Central memory CD8-positive, alpha-beta T cell (primary cell): ENCODE measurements around the gene PNPLA7.
"Not testable (repeated sequence)": the region's sequence is repeated elsewhere in the genome, so short reads cannot be mapped to it uniquely, and the experiment has no call there.

Experiments
- ATAC-seq: fragments of 150-1000 bp; cut with Tn5 transposase; replicated peaks from 2 replicates; pipeline ENCODE4 v1.10.0; 2022; ENCODE audit warnings: mild to moderate bottlenecking, moderate FRiP score, moderate number of reproducible peaks; ENCODE audit not compliant: poor library complexity, severe bottlenecking; ENCODE audit errors: extremely low read depth
- DNase-seq, 2 donors: peaks; one replicate each; pipeline ENCODE4 v3.0.0; 2021; ENCODE audit warnings: low spot score in 2 of 2
- H3K27ac Mint-ChIP-seq: one replicate; pipeline ENCODE4 v1.8.0; 2022; ENCODE audit warnings: low read depth, mild to moderate bottlenecking, moderate library complexity, mixed read lengths
- H3K27me3 Mint-ChIP-seq: one replicate; pipeline ENCODE4 v1.8.0; 2022; ENCODE audit warnings: mixed read lengths
- H3K36me3 Mint-ChIP-seq: one replicate; pipeline ENCODE4 v1.8.0; 2022; ENCODE audit warnings: mild to moderate bottlenecking, moderate library complexity, mixed read lengths; ENCODE audit not compliant: insufficient read depth
- H3K4me1 Mint-ChIP-seq: one replicate; pipeline ENCODE4 v1.8.0; 2022; ENCODE audit warnings: mixed read lengths
- H3K4me3 Mint-ChIP-seq: one replicate; pipeline ENCODE4 v1.8.0; 2022; ENCODE audit warnings: mild to moderate bottlenecking, moderate library complexity, mixed read lengths
- H3K9me3 Mint-ChIP-seq: one replicate; pipeline ENCODE4 v1.8.0; 2022; ENCODE audit warnings: mixed read lengths

The PNPLA7 gene

GRCh38 chr9:137569609-137570203, 19.5 kb upstream of the PNPLA7 start:
- Mint-ChIP-seq H3K27me3 (no peaks in the 10 kb centered on the region), H3K4me1 (peaks cover 26% of the 10 kb centered on the region)

GRCh38 chr9:137568445-137568844, 18.2 kb upstream of the PNPLA7 start:
- not testable (repeated sequence) for H3K4me3 Mint-ChIP-seq, H3K9me3 Mint-ChIP-seq, H3K27me3 Mint-ChIP-seq, DNase-seq, ATAC-seq
- Mint-ChIP-seq H3K36me3 (peaks cover 25% of the 10 kb centered on the region), H3K4me1 (peaks cover 30% of the 10 kb centered on the region), H3K27ac (peak overlapping the region; percentile 35)

More at GRCh38 chr9:137569609-137570203, 19.5 kb upstream of the PNPLA7 start:
- ATAC-seq (no peak), DNase-seq (no peak)
- H3K27ac Mint-ChIP-seq: no peak overlapping the region
- peaks cover 29% of the 10 kb centered on the region for H3K36me3 Mint-ChIP-seq
- no peak overlapping the region for H3K4me3 Mint-ChIP-seq
- no peaks in the 10 kb centered on the region for H3K9me3 Mint-ChIP-seq

GRCh38 chr9:137564817-137565411, 14.7 kb upstream of the PNPLA7 start:
- ATAC-seq (no peak), DNase-seq (no peak)
- Mint-ChIP-seq H3K27ac (peak overlapping the region; percentile 86), H3K4me1 (peaks cover 15% of the 10 kb centered on the region), H3K27me3 (no peaks in the 10 kb centered on the region), H3K9me3 (no peaks in the 10 kb centered on the region), H3K36me3 (peaks cover 21% of the 10 kb centered on the region), H3K4me3 (no peak overlapping the region)

- H3K4me1 Mint-ChIP-seq: peaks cover 15% of the 10 kb centered on the region
- ATAC-seq (no peak), DNase-seq (no peak)
- no peaks in the 10 kb centered on the region for H3K27me3 Mint-ChIP-seq
- H3K36me3 Mint-ChIP-seq: peaks cover 25% of the 10 kb centered on the region
- no peak overlapping the region for H3K4me3 Mint-ChIP-seq
- no peaks in the 10 kb centered on the region for H3K9me3 Mint-ChIP-seq
- peak overlapping the region; percentile 86 for H3K27ac Mint-ChIP-seq
Measured at GRCh38 chr9:137564134-137564533, 13.9 kb upstream of the PNPLA7 start.

- Mint-ChIP-seq H3K9me3 (no peaks in the 10 kb centered on the region), H3K27me3 (no peaks in the 10 kb centered on the region), H3K4me1 (no peaks in the 10 kb centered on the region), H3K4me3 (no peak overlapping the region), H3K36me3 (peaks cover 37% of the 10 kb centered on the region), H3K27ac (no peak overlapping the region)
- ATAC-seq (no peak), DNase-seq (no peak)
Measured at GRCh38 chr9:137558127-137558526, 7.9 kb upstream of the PNPLA7 start.

GRCh38 chr9:137556069-137556838, 6.1 kb upstream of the PNPLA7 start:
- no peak overlapping the region for H3K4me3 Mint-ChIP-seq
- H3K27me3 Mint-ChIP-seq: no peaks in the 10 kb centered on the region
- no peak for DNase-seq
- no peaks in the 10 kb centered on the region for H3K9me3 Mint-ChIP-seq
- no peak for ATAC-seq
- no peak overlapping the region for H3K27ac Mint-ChIP-seq
- H3K36me3 Mint-ChIP-seq: peaks cover 34% of the 10 kb centered on the region
- peaks cover 6% of the 10 kb centered on the region for H3K4me1 Mint-ChIP-seq

- peaks cover 29% of the 10 kb centered on the region for H3K36me3 Mint-ChIP-seq
- no peak for DNase-seq
Measured at GRCh38 chr9:137555179-137555578, 5.0 kb upstream of the PNPLA7 start.

GRCh38 chr9:137554349-137554748, 4.1 kb upstream of the PNPLA7 start:
- no peak overlapping the region for H3K27ac Mint-ChIP-seq
- H3K27me3 Mint-ChIP-seq: no peaks in the 10 kb centered on the region
- H3K4me3 Mint-ChIP-seq: no peak overlapping the region
- H3K4me1 Mint-ChIP-seq: peaks cover 12% of the 10 kb centered on the region
- no peak for DNase-seq
- no peaks in the 10 kb centered on the region for H3K9me3 Mint-ChIP-seq
- ATAC-seq: no peak
- peaks cover 24% of the 10 kb centered on the region for H3K36me3 Mint-ChIP-seq

More at GRCh38 chr9:137555179-137555578, 5.0 kb upstream of the PNPLA7 start:
- Mint-ChIP-seq H3K4me3 (no peak overlapping the region), H3K27ac (no peak overlapping the region), H3K4me1 (peaks cover 9% of the 10 kb centered on the region), H3K27me3 (no peaks in the 10 kb centered on the region), H3K9me3 (no peaks in the 10 kb centered on the region)
- ATAC-seq: no peak

- ATAC-seq, H3K27ac Mint-ChIP-seq, H3K9me3 Mint-ChIP-seq, DNase-seq, H3K27me3 Mint-ChIP-seq, H3K4me3 Mint-ChIP-seq: not testable (repeated sequence)
- Mint-ChIP-seq H3K36me3 (peaks cover 22% of the 10 kb centered on the region), H3K4me1 (peaks cover 12% of the 10 kb centered on the region)
Measured at GRCh38 chr9:137553654-137554053, 3.5 kb upstream of the PNPLA7 start.

GRCh38 chr9:137552022-137552768, 2.0 kb upstream of the PNPLA7 start:
- Mint-ChIP-seq H3K4me1 (peaks cover 12% of the 10 kb centered on the region), H3K27ac (peak overlapping the region; percentile 77), H3K27me3 (no peaks in the 10 kb centered on the region), H3K9me3 (no peaks in the 10 kb centered on the region), H3K36me3 (peaks cover 11% of the 10 kb centered on the region), H3K4me3 (peak overlapping the region; percentile 75)
- ATAC-seq (peak; percentile 24), DNase-seq (peak in 1 of 2 donors; percentile 20)

GRCh38 chr9:137551264-137552021, 1.2 kb upstream of the PNPLA7 start, which contains the start of gene MRPL41:
Gene MRPL41 (plus strand): TSS chr9:137551879. CDS start chr9:137552082, 203 bp downstream.
- DNase-seq (peak; percentile 54 to 71), ATAC-seq (peak; percentile 84)
- Mint-ChIP-seq H3K27ac (peak within 1 kb of the TSS; percentile 77), H3K4me1 (peaks cover 12% of the 10 kb centered on the region), H3K27me3 (no peaks in the 10 kb centered on the region), H3K9me3 (no peaks in the 10 kb centered on the region), H3K4me3 (peak within 1 kb of the TSS; percentile 75), H3K36me3 (peaks cover 10% of the 10 kb centered on the region)

- ATAC-seq: peak; percentile 4
- not testable (repeated sequence) for H3K27ac Mint-ChIP-seq, H3K9me3 Mint-ChIP-seq, H3K27me3 Mint-ChIP-seq, H3K36me3 Mint-ChIP-seq, DNase-seq
- peak overlapping the region; percentile 75 for H3K4me3 Mint-ChIP-seq
- peaks cover 12% of the 10 kb centered on the region for H3K4me1 Mint-ChIP-seq
Measured at GRCh38 chr9:137550958-137551263, 709 bp upstream of the PNPLA7 start.
